H9 (cell line): ENCODE data around the gene ITPK1. TPM values are rescaled to one million over a fixed set of nuclear protein-coding genes. Genes with fewer than 3 reads are reported as not detected.
A peak's percentile ranks its signal among the peaks of the same experiment; 100 is the strongest.

Experiments
- DNase-seq: peaks from one replicate; pipeline ENCODE4 v3.0.0-alpha.2; 2017
- H2AFZ ChIP-seq: one replicate; pipeline ENCODE4 v1.6.1; 2013; ENCODE audit warnings: mild to moderate bottlenecking, low read length, control low read depth, moderate library complexity
- H2AK5ac ChIP-seq: 2 replicates; pipeline ENCODE4 v1.6.1; 2013; ENCODE audit warnings: low read length, control low read depth, mixed read lengths; ENCODE audit not compliant: insufficient read length
- H2BK120ac ChIP-seq: one replicate; pipeline ENCODE4 v1.6.1; 2013; ENCODE audit warnings: low read depth, mild to moderate bottlenecking, low read length, control low read depth, inconsistent platforms; ENCODE audit not compliant: poor library complexity, severe bottlenecking
- H2BK12ac ChIP-seq: 2 replicates; pipeline ENCODE4 v1.6.1; 2013; ENCODE audit warnings: low read length, control low read depth, mixed read lengths, low read depth; ENCODE audit not compliant: insufficient read length
- H2BK15ac ChIP-seq: 2 replicates; pipeline ENCODE4 v1.6.1; 2013; ENCODE audit warnings: low read depth, low read length, control low read depth
- H2BK20ac ChIP-seq: one replicate; pipeline ENCODE4 v1.6.1; 2013; ENCODE audit warnings: low read depth, mild to moderate bottlenecking, low read length, control low read depth, inconsistent platforms; ENCODE audit not compliant: poor library complexity, severe bottlenecking
- H2BK5ac ChIP-seq: 2 replicates; pipeline ENCODE4 v1.6.1; 2013; ENCODE audit warnings: low read length, control low read depth, mixed read lengths; ENCODE audit not compliant: insufficient read length
- H3K14ac ChIP-seq: 2 replicates; pipeline ENCODE4 v1.6.1; 2013; ENCODE audit warnings: low read length, control low read depth; ENCODE audit not compliant: insufficient read depth
- H3K18ac ChIP-seq: 2 replicates; pipeline ENCODE4 v1.6.1; 2013; ENCODE audit warnings: low read depth, mild to moderate bottlenecking, mixed read lengths, low read length, control low read depth; ENCODE audit not compliant: insufficient read length
- H3K23ac ChIP-seq: 2 replicates; pipeline ENCODE4 v1.6.1; 2013; ENCODE audit warnings: low read length, control low read depth, mixed read lengths, low read depth; ENCODE audit not compliant: insufficient read length
- H3K23me2 ChIP-seq: 2 replicates; pipeline ENCODE4 v1.6.1; 2013; ENCODE audit warnings: low read depth, mild to moderate bottlenecking, mixed read lengths, low read length, control low read depth; ENCODE audit not compliant: insufficient read length, poor library complexity, severe bottlenecking
- H3K27ac ChIP-seq: 2 replicates; pipeline ENCODE4 v1.5.1; 2013; ENCODE audit warnings: low read length, control low read depth, mixed read lengths, low read depth; ENCODE audit not compliant: insufficient read length
- H3K27me3 ChIP-seq: 2 replicates; pipeline ENCODE4 v1.6.1; 2013; ENCODE audit warnings: low read length, control low read depth, inconsistent platforms; ENCODE audit not compliant: insufficient read depth
- H3K4ac ChIP-seq: 2 replicates; pipeline ENCODE4 v1.6.1; 2013; ENCODE audit warnings: low read depth, mild to moderate bottlenecking, control low read depth, inconsistent platforms, low read length, moderate library complexity
- H3K4me1 ChIP-seq: 2 replicates; pipeline ENCODE4 v1.6.1; 2013; ENCODE audit warnings: low read length, control low read depth, inconsistent platforms; ENCODE audit not compliant: insufficient read depth
- H3K4me2 ChIP-seq: 2 replicates; pipeline ENCODE4 v1.6.1; 2013; ENCODE audit warnings: low read length, control low read depth, mixed read lengths; ENCODE audit not compliant: insufficient read length, insufficient read depth
- H3K56ac ChIP-seq: 2 replicates; pipeline ENCODE4 v1.6.1; 2013; ENCODE audit warnings: low read depth, mild to moderate bottlenecking, mixed read lengths, low read length, control low read depth; ENCODE audit not compliant: insufficient read length
- H3K79me1 ChIP-seq: 2 replicates; pipeline ENCODE4 v1.6.1; 2013; ENCODE audit warnings: low read depth, mild to moderate bottlenecking, moderate library complexity, low read length, control low read depth, inconsistent platforms; ENCODE audit not compliant: insufficient read depth, poor library complexity, severe bottlenecking
- H3K79me2 ChIP-seq: 2 replicates; pipeline ENCODE4 v1.6.1; 2013; ENCODE audit warnings: low read length, control low read depth, inconsistent platforms; ENCODE audit not compliant: insufficient read depth
- H3K9ac ChIP-seq: 2 replicates; pipeline ENCODE4 v1.6.1; 2013; ENCODE audit warnings: low read length, control low read depth, mixed read lengths; ENCODE audit not compliant: insufficient read length; ENCODE audit errors: extremely low read depth
- H3K9me3 ChIP-seq: one replicate; pipeline ENCODE4 v1.6.1; 2013; ENCODE audit warnings: low read depth, low read length, inconsistent platforms; ENCODE audit not compliant: control insufficient read depth
- H3T11ph ChIP-seq: one replicate; pipeline ENCODE4 v1.6.1; 2013; ENCODE audit warnings: mild to moderate bottlenecking, low read length, control low read depth, inconsistent platforms
- H4K20me1 ChIP-seq: one replicate; pipeline ENCODE4 v1.6.1; 2013; ENCODE audit not compliant: control insufficient read depth, insufficient read length, insufficient read depth
- H4K5ac ChIP-seq: 2 replicates; pipeline ENCODE4 v1.6.1; 2013; ENCODE audit warnings: low read depth, mild to moderate bottlenecking, mixed read lengths, low read length, control low read depth; ENCODE audit not compliant: insufficient read length
- H4K8ac ChIP-seq: replicated peaks from 2 replicates; pipeline ENCODE4 v1.6.1; 2013; ENCODE audit warnings: low read length, control low read depth, mixed read lengths, low read depth; ENCODE audit not compliant: insufficient read length
- H4K91ac ChIP-seq: 2 replicates; pipeline ENCODE4 v1.6.1; 2013; ENCODE audit warnings: low read depth, mild to moderate bottlenecking, moderate library complexity, mixed read lengths, low read length, control low read depth; ENCODE audit not compliant: insufficient read length
- H3K27ac Mint-ChIP-seq, 3 experiments: 2 replicates in 2 of 3; 3 replicates in 1 of 3; pipeline ENCODE4 v1.8.0; 2020 to 2021; ENCODE audit warnings: mixed read lengths in 3 of 3, mild to moderate bottlenecking in 1 of 3, moderate library complexity in 1 of 3
- H3K27me3 Mint-ChIP-seq: 2 replicates; pipeline ENCODE4 v1.8.0; 2021; ENCODE audit warnings: low read depth, mild to moderate bottlenecking, moderate library complexity, mixed read lengths
- H3K36me3 Mint-ChIP-seq, 3 experiments: 2 replicates in 2 of 3; 3 replicates in 1 of 3; pipeline ENCODE4 v1.8.0; 2020 to 2021; ENCODE audit warnings: low read depth in 3 of 3, mixed read lengths in 3 of 3; ENCODE audit not compliant: insufficient read depth in 1 of 3
- H3K4me1 Mint-ChIP-seq, 2 experiments: 2 replicates each; pipeline ENCODE4 v1.8.0; 2020; ENCODE audit warnings: mixed read lengths in 2 of 2
- H3K4me3 Mint-ChIP-seq, 2 experiments: 2 replicates in 1 of 2; 3 replicates in 1 of 2; pipeline ENCODE4 v1.8.0; 2020 to 2021; ENCODE audit warnings: mild to moderate bottlenecking in 2 of 2, mixed read lengths in 2 of 2, moderate library complexity in 1 of 2
- H3K9me3 Mint-ChIP-seq, 2 experiments: 2 replicates in 1 of 2; 3 replicates in 1 of 2; pipeline ENCODE4 v1.8.0; 2020; ENCODE audit warnings: mild to moderate bottlenecking in 2 of 2, mixed read lengths in 2 of 2, moderate library complexity in 1 of 2
- CTCF ChIP-seq: fragments of 200-600 bp; sonication (generic); conservative IDR thresholded peaks from 3 replicates; pipeline ENCODE4 v1.8.0; 2021; ENCODE audit warnings: antibody characterized with exemption, mild to moderate bottlenecking
- WGBS: extraction: QIAGEN DNeasy Blood & Tissue Kit; methylation state at CpG from one replicate; pipeline ENCODE4 v1.1.7; 2013; ENCODE audit warnings: missing lambda C conversion rate, low lambda C conversion rate, mixed read lengths; ENCODE audit not compliant: insufficient read length; ENCODE audit errors: extremely low coverage; 5-methylcytosine and 5-hydroxymethylcytosine counted together
- total RNA-seq: library from RNA; stranded (reverse); gene quantifications from 2 replicates; pipeline ENCODE4 v1.2.1, GENCODE V29; 2021

Gene ITPK1
- total RNA-seq, 1 experiment from 2014 or later, result 92.7 TPM

GRCh38 chr14:93018366-93018765, 97.4 kb downstream of the ITPK1 start:
- Histone ChIP-seq H3K27me3 (no peaks in the 10 kb centered on the region), H2BK5ac (no peak overlapping the region), H3K9me3 (no peaks in the 10 kb centered on the region), H3K79me1 (no peaks in the 10 kb centered on the region), H3K56ac (no peak overlapping the region), H2BK20ac (no peak overlapping the region), H3K18ac (no peak overlapping the region), H3T11ph (no peak overlapping the region), H2BK120ac (no peak overlapping the region), H3K4me2 (no peak overlapping the region), H3K9ac (no peak overlapping the region), H3K14ac (peak overlapping the region; percentile 60), H4K91ac (no peak overlapping the region), H2BK15ac (no peak overlapping the region), H3K27ac (no peak overlapping the region), H3K4ac (no peak overlapping the region), H2BK12ac (no peak overlapping the region), H3K23me2 (no peaks in the 10 kb centered on the region), H4K20me1 (no peaks in the 10 kb centered on the region), H2AK5ac (no peak overlapping the region), H3K23ac (no peak overlapping the region), H4K5ac (no peak overlapping the region), H3K4me1 (no peaks in the 10 kb centered on the region; the same call in 1 of the 2 replicates), H3K79me2 (no peaks in the 10 kb centered on the region), H2AFZ (no peak overlapping the region), H4K8ac (no peak overlapping the region)
- Mint-ChIP-seq H3K4me1 (peaks cover 41 to 44% of the 10 kb centered on the region in 2 experiments), H3K27ac (peak overlapping the region; percentile 46 to 82 (median 55); a peak in 3 of 7 replicates), H3K27me3 (no peaks in the 10 kb centered on the region), H3K36me3 (peaks cover 6 to 14% (median 12%) of the 10 kb centered on the region in 3 experiments), H3K9me3 (no peaks in the 10 kb centered on the region), H3K4me3 (no peak overlapping the region)
- WGBS, result no CpG with 5 or more reads among the region's 8 CpGs
- no peak for DNase-seq
- TF ChIP-seq CTCF, result no peak
